Choroid plexus epithelial cell (primary cell): ENCODE data around the gene NKAIN2.
"Not testable (repeated sequence)": the region's sequence is repeated elsewhere in the genome, so short reads cannot be mapped to it uniquely, and the experiment has no call there.

Source experiments
- DNase-seq: peaks from one replicate; pipeline ENCODE4 v3.0.0-alpha.2; 2010; ENCODE audit warnings: low read depth
- H3K4me3 ChIP-seq: 2 replicates; pipeline ENCODE4 v1.5.1; 2011; ENCODE audit warnings: low read depth, mild to moderate bottlenecking, control low read depth, low read length, moderate library complexity
- CTCF ChIP-seq: conservative IDR thresholded peaks from 2 replicates; pipeline ENCODE4 v1.5.1; 2011; ENCODE audit warnings: low read depth, mild to moderate bottlenecking, control low read depth, inconsistent platforms, low read length, moderate library complexity

The NKAIN2 gene

GRCh38 chr6:124282541-124282940 is 478.9 kb downstream of the NKAIN2 start:
- H3K4me3 ChIP-seq = no peak overlapping the region
- TF ChIP-seq CTCF = no peak
- DNase-seq = no peak

GRCh38 chr6:124283486-124283885 is 479.8 kb downstream of the NKAIN2 start:
- no peak overlapping the region for H3K4me3 ChIP-seq
- DNase-seq = no peak
- no peak for TF ChIP-seq CTCF

- DNase-seq = peak; percentile 34
- H3K4me3 ChIP-seq = no peak overlapping the region
- TF ChIP-seq CTCF = no peak
Observed at GRCh38 chr6:124285146-124285545, 481.5 kb downstream of the NKAIN2 start.

- H3K4me3 ChIP-seq = no peak overlapping the region
- DNase-seq = peak; percentile 78
- no peak for TF ChIP-seq CTCF
Observed at GRCh38 chr6:124294574-124295200, 491.0 kb downstream of the NKAIN2 start.

GRCh38 chr6:124297507-124297906 is 493.8 kb downstream of the NKAIN2 start:
- DNase-seq = no peak
- TF ChIP-seq CTCF = no peak
- H3K4me3 ChIP-seq = no peak overlapping the region

GRCh38 chr6:124298730-124299129 is 495.1 kb downstream of the NKAIN2 start:
- no peak for TF ChIP-seq CTCF
- H3K4me3 ChIP-seq = no peak overlapping the region
- no peak for DNase-seq

- H3K4me3 ChIP-seq, DNase-seq: not testable (repeated sequence)
Observed at GRCh38 chr6:124300907-124301306, 497.2 kb downstream of the NKAIN2 start.
